Upper lobe of left lung (tissue), 4 donors: Measurements from ENCODE around the gene ZMYND8.

Experiments
- CTCF ChIP-seq, 6 experiments: fragments of 450-650 bp in 4 of 6; fragments of 200-600 bp in 2 of 6; sonication (generic) in 2 of 6; IDR thresholded peaks; one replicate each; pipeline ENCODE4 v1.5.1; 2016 to 2019; ENCODE audit warnings: antibody characterized with exemption in 6 of 6
- EP300 ChIP-seq, 4 donors: sonication (generic); formaldehyde crosslinking; IDR thresholded peaks; one replicate each; pipeline ENCODE4 v1.5.1; 2017; ENCODE audit warnings: antibody characterized with exemption in 4 of 4, control low read depth in 2 of 4
- POLR2A ChIP-seq, 4 donors: fragments of 450-650 bp; IDR thresholded peaks; one replicate each; pipeline ENCODE4 v1.5.1; 2016 to 2017; ENCODE audit warnings: antibody characterized with exemption in 4 of 4, mild to moderate bottlenecking in 2 of 4

- no peak for TF ChIP-seq CTCF (IDR thresholded peaks at IDR 0.05)
- no peak for TF ChIP-seq POLR2A (IDR thresholded peaks at IDR 0.05)
- TF ChIP-seq EP300 (IDR thresholded peaks at IDR 0.05) = no peak
These were observed 175.2 kb downstream of the ZMYND8 start for GRCh38 chr20:47181056-47181862.
